Liver (tissue), 9 donors: ENCODE results near the gene SLC6A12. TPM values are rescaled to one million over a fixed set of nuclear protein-coding genes. Genes with fewer than 3 reads are reported as not detected.
A peak's percentile ranks its signal among the peaks of the same experiment; 100 is the strongest.

Experiments used
- DNase-seq: peaks from one replicate; pipeline ENCODE4 v3.0.0-alpha.2; 2017; ENCODE audit warnings: low spot score
- H3K27ac ChIP-seq, 2 donors: one replicate each; pipeline ENCODE4 v1.7.0; 2013; ENCODE audit warnings: inconsistent platforms in 2 of 2, low read length in 2 of 2, control low read depth in 1 of 2, low read depth in 1 of 2, mild to moderate bottlenecking in 1 of 2
- H3K27me3 ChIP-seq, 4 donors: one replicate each; pipeline versions ENCODE4 v1.6.1 to v1.7.0; 2013; ENCODE audit warnings: low read length in 3 of 4, inconsistent platforms in 1 of 4, mild to moderate bottlenecking in 1 of 4, moderate library complexity in 1 of 4; ENCODE audit not compliant: control insufficient read depth in 4 of 4, insufficient read depth in 4 of 4
- H3K36me3 ChIP-seq, 4 donors: one replicate each; pipeline versions ENCODE4 v1.6.1 to v1.7.0; 2013; ENCODE audit warnings: low read length in 3 of 4, mild to moderate bottlenecking in 3 of 4, low read depth in 1 of 4, moderate library complexity in 1 of 4; ENCODE audit not compliant: control insufficient read depth in 4 of 4, insufficient read depth in 3 of 4
- H3K4me1 ChIP-seq, 4 donors: one replicate each; pipeline versions ENCODE4 v1.6.1 to v1.7.0; 2013; ENCODE audit warnings: low read length in 3 of 4, mild to moderate bottlenecking in 3 of 4, moderate library complexity in 1 of 4; ENCODE audit not compliant: control insufficient read depth in 4 of 4, insufficient read depth in 4 of 4
- H3K4me3 ChIP-seq, 3 donors: one replicate each; pipeline versions ENCODE4 v1.6.1 to v1.7.0; 2013; ENCODE audit warnings: low read length in 3 of 3, control low read depth in 1 of 3, low read depth in 1 of 3, mild to moderate bottlenecking in 1 of 3
- H3K9ac ChIP-seq, 2 donors: one replicate each; pipeline ENCODE4 v1.7.0; 2013; ENCODE audit warnings: low read length in 2 of 2, mild to moderate bottlenecking in 2 of 2, moderate library complexity in 2 of 2, control low read depth in 1 of 2, low read depth in 1 of 2
- H3K9me3 ChIP-seq, 4 donors: one replicate each; pipeline versions ENCODE4 v1.6.1 to v1.7.0; 2013; ENCODE audit warnings: low read length in 3 of 4; ENCODE audit not compliant: control insufficient read depth in 4 of 4
- ATF3 ChIP-seq: IDR thresholded peaks from 2 replicates; pipeline ENCODE4 v1.6.1; 2016; ENCODE audit warnings: antibody characterized with exemption
- CTCF ChIP-seq: fragments of 150-350 bp; IDR thresholded peaks from 2 replicates; pipeline ENCODE4 v1.5.1; 2017; ENCODE audit warnings: improper control_type of control experiment, low read depth, low read length; ENCODE audit not compliant: missing input control
- EGR1 ChIP-seq, 2 donors: IDR thresholded peaks; 2 replicates each; pipeline ENCODE4 v1.6.1; 2016 to 2018; ENCODE audit warnings: antibody characterized with exemption in 2 of 2, low read depth in 2 of 2
- FOXA1 ChIP-seq: IDR thresholded peaks from 2 replicates; pipeline ENCODE4 v1.6.1; 2016; ENCODE audit warnings: antibody characterized with exemption
- FOXA2 ChIP-seq: IDR thresholded peaks from 2 replicates; pipeline ENCODE4 v1.6.1; 2016; ENCODE audit warnings: antibody characterized with exemption
- GABPA ChIP-seq, 2 donors: IDR thresholded peaks in 1 of 2; conservative IDR thresholded peaks in 1 of 2; 2 replicates each; pipeline ENCODE4 v1.6.1; 2016; ENCODE audit warnings: antibody characterized with exemption in 2 of 2, mild to moderate bottlenecking in 1 of 2, moderate library complexity in 1 of 2
- HNF4A ChIP-seq, 2 donors: conservative IDR thresholded peaks; 2 replicates each; pipeline ENCODE4 v1.6.1; 2016; ENCODE audit warnings: antibody characterized with exemption in 2 of 2, mild to moderate bottlenecking in 2 of 2
- HNF4G ChIP-seq: IDR thresholded peaks from 2 replicates; pipeline ENCODE4 v1.6.1; 2016; ENCODE audit warnings: antibody characterized with exemption
- JUND ChIP-seq, 2 donors: IDR thresholded peaks; 2 replicates each; pipeline ENCODE4 v1.6.1; 2016; ENCODE audit warnings: antibody characterized with exemption in 2 of 2
- MAX ChIP-seq: IDR thresholded peaks from 2 replicates; pipeline ENCODE4 v1.6.1; 2016; ENCODE audit warnings: antibody characterized with exemption
- NR2F2 ChIP-seq: IDR thresholded peaks from 2 replicates; pipeline ENCODE4 v1.6.1; 2016; ENCODE audit warnings: antibody characterized with exemption
- RAD21 ChIP-seq, 2 donors: IDR thresholded peaks; 2 replicates each; pipeline ENCODE4 v1.6.1; 2016; ENCODE audit warnings: antibody characterized with exemption in 2 of 2, mild to moderate bottlenecking in 2 of 2
- REST ChIP-seq: IDR thresholded peaks from 2 replicates; pipeline ENCODE4 v1.6.1; 2016; ENCODE audit warnings: antibody characterized with exemption, mild to moderate bottlenecking
- RXRA ChIP-seq, 2 donors: IDR thresholded peaks; 2 replicates each; pipeline ENCODE4 v1.6.1; 2017 to 2018; ENCODE audit warnings: antibody characterized with exemption in 2 of 2, mild to moderate bottlenecking in 1 of 2
- TAF1 ChIP-seq: conservative IDR thresholded peaks from 2 replicates; pipeline ENCODE4 v1.6.1; 2016; ENCODE audit warnings: antibody characterized with exemption, mild to moderate bottlenecking
- YY1 ChIP-seq: IDR thresholded peaks from 2 replicates; pipeline ENCODE4 v1.6.1; 2016; ENCODE audit warnings: antibody characterized with exemption, mild to moderate bottlenecking
- ZBTB33 ChIP-seq: IDR thresholded peaks from 2 replicates; pipeline ENCODE4 v1.6.1; 2016; ENCODE audit warnings: antibody characterized with exemption
- WGBS: extraction: QIAGEN DNeasy Blood & Tissue Kit; methylation state at CpG from one replicate; pipeline ENCODE4 v1.1.7; 2013; 5-methylcytosine and 5-hydroxymethylcytosine counted together
- polyA plus RNA-seq, 2 donors: library from polyadenylated mRNA; stranded (reverse) in 1 of 2; unstranded in 1 of 2; fragments of 200-250 nt in 1 of 2; fragments of >200 nt in 1 of 2; fragmentation: Nextera tagmentation in 1 of 2; extraction: Ambion mirVana in 1 of 2; gene quantifications; one replicate each; pipeline versions ENCODE4 v1.2.1 to v1.2.3, GENCODE V29; 2013 to 2015
- total RNA-seq, 2 donors: library from RNA; depleted of rRNA; stranded (reverse); fragments of >200 nt; gene quantifications; one replicate each; pipeline ENCODE4 v1.2.3, GENCODE V29; 2014
- donor health status: healthy.
- donor health status: healthy.
- donor health status: healthy.
- donor health status: healthy.
- donor health status: healthy.

SLC6A12 gene
- total and polyA plus RNA-seq, 4 donors = 18.2 to 30.3 (median 23.2) TPM

GRCh38 chr12:203074-203461 is 10.9 kb downstream of the SLC6A12 start:
- H3K27me3 ChIP-seq = no peaks in the 10 kb centered on the region
- no peak for DNase-seq
- peaks cover 0 to under 1% (median 0%) of the 10 kb centered on the region in 4 donors for H3K4me1 ChIP-seq
- H3K36me3 ChIP-seq = peaks cover 1 to 58% (median 47%) of the 10 kb centered on the region in 4 donors
- 81% methylated on average over 16 of the region's 16 CpGs for WGBS
- H3K9ac ChIP-seq = no peak overlapping the region
- no peaks in the 10 kb centered on the region for H3K9me3 ChIP-seq
- H3K27ac ChIP-seq = no peak overlapping the region
- TF ChIP-seq NR2F2 (no peak), HNF4A (conservative IDR thresholded peaks at IDR 0.05) (no peak), TAF1 (no peak), YY1 (no peak), REST (no peak), ATF3 (no peak), MAX (no peak), GABPA (IDR thresholded peaks at IDR 0.05 in 1 of 2, conservative IDR thresholded peaks at IDR 0.05 in 1 of 2) (no peak), FOXA1 (no peak), CTCF (no peak), RAD21 (IDR thresholded peaks at IDR 0.05) (no peak), ZBTB33 (no peak), RXRA (IDR thresholded peaks at IDR 0.05) (no peak), HNF4G (no peak), EGR1 (IDR thresholded peaks at IDR 0.05; ENCODE audit: low read depth in 2 of 2) (no peak), JUND (IDR thresholded peaks at IDR 0.05) (no peak), FOXA2 (no peak)
- H3K4me3 ChIP-seq = peak overlapping the region in 1 of 3 donors; percentile 22
